ENCODE results near the gene PIK3R3. TPM values are rescaled to one million over a fixed set of nuclear protein-coding genes. Genes with fewer than 3 reads are reported as not detected.

The PIK3R3 gene
- total RNA-seq, 4 donors from 2014 or later, result 3.0 to 7.6 (median 6.2) TPM

- TF ChIP-seq CTCF (IDR thresholded peaks at IDR 0.05), result no peak
- no peak for TF ChIP-seq POLR2A (IDR thresholded peaks at IDR 0.05)
- no peak for DNase-seq
- Histone ChIP-seq H3K4me1 (no peaks in the 10 kb centered on the region), H3K27me3 (no peaks in the 10 kb centered on the region), H3K4me3 (no peak overlapping the region), H3K27ac (no peak overlapping the region), H3K9me3 (no peaks in the 10 kb centered on the region), H3K36me3 (no peaks in the 10 kb centered on the region)
- intact Hi-C loops (cut with DNase I), result no loop called here
- WGBS, 2 donors, result 89 to 98% methylated on average over 5 of the region's 5 CpGs
Observed at GRCh38 chr1:46086576-46086975, 45.9 kb downstream of the PIK3R3 start.

DNA sequence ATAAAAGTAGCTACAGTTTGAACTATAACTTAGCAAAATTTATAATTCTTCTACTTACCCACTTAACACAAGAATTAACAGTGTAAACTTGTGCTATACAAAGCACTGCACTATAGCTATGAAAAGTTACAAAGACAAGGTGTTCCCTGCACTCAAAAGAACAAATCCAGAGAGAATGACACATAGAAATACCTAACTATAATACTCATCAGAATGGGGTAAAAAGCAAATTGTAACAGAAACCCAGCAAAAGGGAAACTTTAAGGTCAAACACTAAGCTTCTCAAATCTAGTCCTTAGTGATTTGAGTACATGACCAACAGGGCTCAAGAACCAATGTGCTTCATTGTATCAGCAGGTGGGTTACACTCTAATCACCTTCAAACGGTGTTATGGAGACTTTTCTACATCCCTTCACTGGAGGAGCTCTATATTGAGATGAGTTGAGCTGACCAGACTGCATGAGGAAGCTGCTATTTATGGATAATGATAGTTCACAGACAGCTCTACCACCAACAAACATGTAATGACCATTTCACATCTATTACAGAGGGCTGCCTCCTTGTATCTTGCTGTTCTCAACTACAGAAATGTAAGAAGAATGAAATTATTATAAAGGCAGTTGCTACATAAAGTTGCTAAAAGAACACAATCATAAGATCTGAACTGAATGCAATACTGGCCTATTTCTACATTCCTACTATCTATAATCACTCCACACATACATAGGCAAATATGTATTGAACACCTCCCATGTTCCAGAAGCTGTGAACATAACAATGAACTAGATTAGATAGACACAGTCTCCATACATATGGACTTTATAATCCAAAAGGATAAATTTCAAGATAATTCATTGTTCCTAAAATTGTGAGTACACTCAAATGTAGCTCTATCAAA lies 47.6 kb downstream of the PIK3R3 start:
- no peaks in the 10 kb centered on the region for H3K36me3 ChIP-seq
- 47 to 60% methylated on average over 1 of the region's 1 CpG for WGBS, 2 donors
- no peak for TF ChIP-seq POLR2A (IDR thresholded peaks at IDR 0.05)
- no peak for DNase-seq
- intact Hi-C loops (cut with DNase I), result no loop called here
- H3K4me1 ChIP-seq, result no peaks in the 10 kb centered on the region
- H3K27me3 ChIP-seq, result no peaks in the 10 kb centered on the region
- no peak overlapping the region for H3K27ac ChIP-seq
- H3K9me3 ChIP-seq, result no peaks in the 10 kb centered on the region
- H3K4me3 ChIP-seq, result no peak overlapping the region

DNA sequence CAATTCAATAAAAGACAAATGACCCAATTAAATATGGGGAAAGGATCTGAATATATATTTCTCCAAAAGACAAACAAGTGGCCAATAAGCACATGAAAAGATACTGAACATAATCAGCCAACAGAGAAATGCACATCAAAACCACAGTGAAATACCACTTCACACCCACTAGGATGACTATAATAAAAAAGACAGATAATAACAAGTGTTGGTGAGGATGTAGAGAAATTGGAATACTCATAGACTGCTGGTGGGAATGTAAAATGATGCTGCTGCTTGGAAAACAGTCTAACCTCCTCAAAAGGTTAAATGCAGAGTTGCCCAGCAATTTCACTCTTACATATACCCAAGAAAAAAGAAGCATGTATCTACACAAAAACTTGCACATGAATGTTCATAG lies 48.9 kb downstream of the PIK3R3 start:
- no peaks in the 10 kb centered on the region for H3K36me3 ChIP-seq
- no peak overlapping the region for H3K27ac ChIP-seq
- no peaks in the 10 kb centered on the region for H3K4me1 ChIP-seq
- intact Hi-C loops (cut with DNase I), result no loop called here
- H3K9me3 ChIP-seq, result no peaks in the 10 kb centered on the region
- no peak overlapping the region for H3K4me3 ChIP-seq
- no peak for DNase-seq
- no peak for TF ChIP-seq POLR2A (IDR thresholded peaks at IDR 0.05)
- TF ChIP-seq CTCF (IDR thresholded peaks at IDR 0.05), result no peak
- no peaks in the 10 kb centered on the region for H3K27me3 ChIP-seq

- peaks cover 4 to 11% (median 5%) of the 10 kb centered on the region in 3 donors for H3K4me1 ChIP-seq
- TF ChIP-seq POLR2A (IDR thresholded peaks at IDR 0.05), result no peak
- TF ChIP-seq CTCF (IDR thresholded peaks at IDR 0.05), result no peak
- intact Hi-C loops (cut with DNase I), result no loop called here
- no peaks in the 10 kb centered on the region for H3K9me3 ChIP-seq
- H3K27me3 ChIP-seq, result no peaks in the 10 kb centered on the region
- H3K36me3 ChIP-seq, result no peaks in the 10 kb centered on the region
- no peak overlapping the region for H3K27ac ChIP-seq
- WGBS, 2 donors, result 76 to 86% methylated on average over 1 of the region's 1 CpG
- no peak overlapping the region for H3K4me3 ChIP-seq
- DNase-seq, result no peak
Observed at GRCh38 chr1:46081619-46082018, 50.8 kb downstream of the PIK3R3 start.

- TF ChIP-seq POLR2A (IDR thresholded peaks at IDR 0.05) (no peak), CTCF (IDR thresholded peaks at IDR 0.05) (no peak)
- no peaks in the 10 kb centered on the region for H3K27me3 ChIP-seq
- intact Hi-C loops (cut with DNase I), result no loop called here
- 74 to 78% methylated on average over 7 of the region's 7 CpGs for WGBS, 2 donors
- H3K4me3 ChIP-seq, result no peak overlapping the region
- no peaks in the 10 kb centered on the region for H3K9me3 ChIP-seq
- peaks cover 4 to 11% (median 5%) of the 10 kb centered on the region in 3 donors for H3K4me1 ChIP-seq
- H3K36me3 ChIP-seq, result no peaks in the 10 kb centered on the region
- no peak for DNase-seq
- no peak overlapping the region for H3K27ac ChIP-seq
Observed at GRCh38 chr1:46081206-46081605, 51.2 kb downstream of the PIK3R3 start.
